Heart left ventricle (tissue), 13 donors: Measurements from ENCODE around the gene TDRD1.

Experiments used
- CTCF ChIP-seq, 12 donors: fragments of 200-600 bp; sonication (generic) in 4 of 12; IDR thresholded peaks; one replicate each; pipeline versions ENCODE4 v1.5.0 to v1.8.0; 2018 to 2022; ENCODE audit warnings: antibody characterized with exemption in 12 of 12, mild to moderate bottlenecking in 5 of 12
- POLR2A ChIP-seq, 2 donors: fragments of 450-650 bp; IDR thresholded peaks; one replicate each; pipeline ENCODE4 v1.6.1; 2017; ENCODE audit warnings: antibody characterized with exemption in 2 of 2, mild to moderate bottlenecking in 2 of 2, moderate library complexity in 2 of 2
- donor health status: ischemic (EF 13 %, LVEDD 7.1; RV severe dilation, severe dysfunction).
- donor health status: DM: no; HTN: yes; CAD: no.
- donor health status: DM: no; HTN: no; CAD: no.
- donor health status: ischemic (EF 25% LVEDD 6.9; RV normal size, moderate dysfunction).
- donor health status: ischemic (EF 25% LVEDD 5.7; RV mildly dilated, moderate dysfunction).
- donor health status: ischemic (EF 35%, LVEDD 5.7; RV mildly dilated, moderate dysfunction).
- donor health status: nonischemic (EF 11% LVEDD 7.7; RV severe dilation, severe dysfunction).
- donor health status: DM: yes; HTN: yes; CAD: no.
- donor health status: PGD.
- donor health status: ischemic (EF 29% LVEDD 5.4; RV normal size, mild dysfunction).
- donor health status: nonischemic (EF 23%, LVEDD 6.1; RV moderate dilation, normal function).

GRCh38 chr10:114151486-114151885, 27.7 kb upstream of the TDRD1 start:
- TF ChIP-seq POLR2A (IDR thresholded peaks at IDR 0.05): no peak
- no peak for TF ChIP-seq CTCF (IDR thresholded peaks at IDR 0.05)
